GM18858 (cell line): ENCODE results near the gene ANO9.

ENCODE experiments used
- ATAC-seq: cut with Tn5 transposase; IDR thresholded peaks from one replicate; pipeline ENCODE4 v1.9.1; 2021; ENCODE audit not compliant: unreplicated experiment

The ANO9 gene

GRCh38 chr11:387193-387793 is 54.5 kb downstream of the ANO9 start:
- no peak for ATAC-seq

GRCh38 chr11:386483-386882 is 55.3 kb downstream of the ANO9 start:
- no peak for ATAC-seq

- ATAC-seq: no peak
Observed at GRCh38 chr11:385594-386351, 56.0 kb downstream of the ANO9 start.

- no peak for ATAC-seq
Observed at GRCh38 chr11:384511-384910, 57.3 kb downstream of the ANO9 start.

GRCh38 chr11:383431-383830 is 58.4 kb downstream of the ANO9 start:
- ATAC-seq: no peak

- no peak for ATAC-seq
Observed at GRCh38 chr11:382081-382629, 59.7 kb downstream of the ANO9 start.

- no peak for ATAC-seq
Observed at GRCh38 chr11:381501-382072, 60.2 kb downstream of the ANO9 start.

- ATAC-seq: no peak
Observed at GRCh38 chr11:380996-381395, 60.8 kb downstream of the ANO9 start.

GRCh38 chr11:380491-380890 is 61.3 kb downstream of the ANO9 start:
- no peak for ATAC-seq

- ATAC-seq: no peak
Observed at GRCh38 chr11:380095-380480, 61.7 kb downstream of the ANO9 start.

- no peak for ATAC-seq
Observed at GRCh38 chr11:379205-380094, 62.4 kb downstream of the ANO9 start.

GRCh38 chr11:377883-378500 is 63.8 kb downstream of the ANO9 start:
- no peak for ATAC-seq

- ATAC-seq: no peak
Observed at GRCh38 chr11:377174-377865, 64.5 kb downstream of the ANO9 start.

GRCh38 chr11:376531-377173 is 65.2 kb downstream of the ANO9 start:
- no peak for ATAC-seq

GRCh38 chr11:375065-376025 is 66.5 kb downstream of the ANO9 start:
- ATAC-seq: no peak

- ATAC-seq: no peak
Observed at GRCh38 chr11:373716-374551, 67.9 kb downstream of the ANO9 start.

GRCh38 chr11:372809-373715 is 68.7 kb downstream of the ANO9 start:
- ATAC-seq: no peak
